Tibial artery (tissue), 4 donors: ENCODE data around the gene POLR2E.

Experiments
- DNase-seq, 2 donors: peaks; one replicate each; pipeline ENCODE4 v3.0.0-alpha.2; 2019
- H3K27ac ChIP-seq, 2 donors: fragments of 200-600 bp; sonication (generic) in 1 of 2; 1 replicate in 1 of 2; 2 replicates in 1 of 2; pipeline ENCODE4 v1.5.1; 2018 to 2019; ENCODE audit warnings: mild to moderate bottlenecking in 1 of 2
- H3K27me3 ChIP-seq, 2 donors: fragments of 200-600 bp; sonication (generic) in 1 of 2; one replicate each; pipeline versions ENCODE4 v1.5.1 to v1.6.0; 2016 to 2019
- H3K36me3 ChIP-seq, 3 donors: fragments of 200-600 bp; sonication (generic) in 2 of 3; one replicate each; pipeline ENCODE4 v1.5.1; 2016 to 2019; ENCODE audit warnings: mild to moderate bottlenecking in 2 of 3
- H3K4me1 ChIP-seq, 4 donors: fragments of 200-600 bp; sonication (generic) in 2 of 4; 1 replicate in 3 of 4; 2 replicates in 1 of 4; pipeline ENCODE4 v1.5.1; 2016 to 2019
- H3K4me3 ChIP-seq, 2 donors: fragments of 200-600 bp; sonication (generic) in 1 of 2; 1 replicate in 1 of 2; 2 replicates in 1 of 2; pipeline ENCODE4 v1.5.1; 2018 to 2019; ENCODE audit warnings: mild to moderate bottlenecking in 2 of 2
- H3K9me3 ChIP-seq, 3 donors: fragments of 200-600 bp; sonication (generic) in 1 of 3; one replicate each; pipeline ENCODE4 v1.5.1; 2016 to 2019
- intact Hi-C: fragments of 100-400 bp; cut with DNase I; formaldehyde crosslinking; loops from one replicate; pipeline ENCODE4 v1.15.0; 2023; ENCODE audit warnings: low total_unique reads
- TF ChIP-seq, protein P1 (sequence below), 2 experiments: fragments of 200-600 bp in 1 of 2; fragments of 450-650 bp in 1 of 2; IDR thresholded peaks; one replicate each; pipeline ENCODE4 v1.5.1; 2017 to 2019; ENCODE audit warnings: antibody characterized with exemption in 2 of 2, mild to moderate bottlenecking in 1 of 2, moderate library complexity in 1 of 2

POLR2E gene

GRCh38 chr19:1055028-1055425 lies 40.1 kb downstream of the POLR2E start:
- H3K36me3 ChIP-seq, result peaks cover 9 to 27% (median 14%) of the 10 kb centered on the region in 3 donors
- intact Hi-C loops, result no loop called here
- TF ChIP-seq, protein P1, sequence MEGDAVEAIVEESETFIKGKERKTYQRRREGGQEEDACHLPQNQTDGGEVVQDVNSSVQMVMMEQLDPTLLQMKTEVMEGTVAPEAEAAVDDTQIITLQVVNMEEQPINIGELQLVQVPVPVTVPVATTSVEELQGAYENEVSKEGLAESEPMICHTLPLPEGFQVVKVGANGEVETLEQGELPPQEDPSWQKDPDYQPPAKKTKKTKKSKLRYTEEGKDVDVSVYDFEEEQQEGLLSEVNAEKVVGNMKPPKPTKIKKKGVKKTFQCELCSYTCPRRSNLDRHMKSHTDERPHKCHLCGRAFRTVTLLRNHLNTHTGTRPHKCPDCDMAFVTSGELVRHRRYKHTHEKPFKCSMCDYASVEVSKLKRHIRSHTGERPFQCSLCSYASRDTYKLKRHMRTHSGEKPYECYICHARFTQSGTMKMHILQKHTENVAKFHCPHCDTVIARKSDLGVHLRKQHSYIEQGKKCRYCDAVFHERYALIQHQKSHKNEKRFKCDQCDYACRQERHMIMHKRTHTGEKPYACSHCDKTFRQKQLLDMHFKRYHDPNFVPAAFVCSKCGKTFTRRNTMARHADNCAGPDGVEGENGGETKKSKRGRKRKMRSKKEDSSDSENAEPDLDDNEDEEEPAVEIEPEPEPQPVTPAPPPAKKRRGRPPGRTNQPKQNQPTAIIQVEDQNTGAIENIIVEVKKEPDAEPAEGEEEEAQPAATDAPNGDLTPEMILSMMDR (IDR thresholded peaks at IDR 0.05), result no peak

GRCh38 chr19:1054102-1055027 lies 40.8 kb downstream of the POLR2E start:
- TF ChIP-seq, protein P1 (IDR thresholded peaks at IDR 0.05), result no peak
- Histone ChIP-seq H3K4me1 (no peaks in the 10 kb centered on the region), H3K27me3 (no peaks in the 10 kb centered on the region), H3K9me3 (peaks cover 4 to 39% (median 38%) of the 10 kb centered on the region in 3 donors), H3K27ac (no peak overlapping the region), H3K36me3 (peaks cover 9 to 25% (median 14%) of the 10 kb centered on the region in 3 donors), H3K4me3 (no peak overlapping the region)
- DNase-seq, result no peak
- intact Hi-C loops, result no loop called here

More at GRCh38 chr19:1055028-1055425, 40.1 kb downstream of the POLR2E start:
- H3K4me1 ChIP-seq, result no peaks in the 10 kb centered on the region
- H3K9me3 ChIP-seq, result peaks cover 4 to 44% (median 43%) of the 10 kb centered on the region in 3 donors
- H3K27me3 ChIP-seq, result no peaks in the 10 kb centered on the region
- H3K4me3 ChIP-seq, result no peak overlapping the region
- H3K27ac ChIP-seq, result no peak overlapping the region
- no peak for DNase-seq

DNA sequence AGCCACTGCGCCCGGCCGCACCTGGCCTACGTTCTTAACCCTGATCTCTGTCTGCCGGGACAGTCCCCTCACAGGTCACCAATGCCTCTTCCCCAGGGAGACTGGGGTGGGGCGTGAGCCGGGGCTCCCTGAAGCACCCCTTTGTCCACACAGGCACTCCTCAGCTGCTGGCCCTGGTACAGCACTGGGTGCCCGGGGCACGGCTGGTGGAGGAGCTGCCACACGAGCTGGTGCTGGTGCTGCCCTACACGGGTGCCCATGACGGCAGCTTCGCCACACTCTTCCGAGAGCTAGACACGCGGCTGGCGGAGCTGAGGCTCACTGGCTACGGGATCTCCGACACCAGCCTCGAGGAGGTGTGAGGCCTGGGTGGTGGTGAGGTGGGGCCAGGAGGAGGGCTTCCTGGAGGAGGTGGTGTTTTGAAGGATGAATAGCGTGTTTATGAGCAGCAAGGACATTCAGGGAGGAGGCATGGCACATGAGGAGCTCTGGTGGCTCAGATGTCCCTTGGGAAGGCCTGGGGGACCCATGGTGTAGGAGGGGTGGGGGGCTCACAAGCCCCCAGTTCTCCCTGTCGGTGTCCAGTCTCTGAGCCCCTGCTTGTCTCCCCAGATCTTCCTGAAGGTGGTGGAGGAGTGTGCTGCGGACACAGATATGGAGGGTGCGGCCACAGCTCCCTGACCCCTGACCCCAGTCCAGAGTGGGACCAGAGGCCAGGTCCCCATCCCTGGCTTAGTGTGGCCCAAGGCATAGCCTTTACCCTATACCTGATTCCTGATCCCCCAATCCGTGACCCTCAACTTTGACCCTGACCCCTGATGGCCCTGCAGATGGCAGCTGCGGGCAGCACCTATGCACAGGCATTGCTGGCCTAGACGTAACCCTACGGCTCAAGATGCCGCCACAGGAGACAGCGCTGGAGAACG lies 41.7 kb downstream of the POLR2E start:
- intact Hi-C loops, result no loop called here
- DNase-seq, result no peak

GRCh38 chr19:1052349-1052975 lies 42.7 kb downstream of the POLR2E start:
- H3K27ac ChIP-seq, result no peak overlapping the region
- intact Hi-C loops, result no loop called here

More for the DNA sequence above, 41.7 kb downstream of the POLR2E start:
- TF ChIP-seq, protein P1 (IDR thresholded peaks at IDR 0.05), result no peak
- H3K4me1 ChIP-seq, result no peaks in the 10 kb centered on the region
- H3K27ac ChIP-seq, result no peak overlapping the region
- H3K4me3 ChIP-seq, result no peak overlapping the region
- H3K9me3 ChIP-seq, result peaks cover 4 to 30% (median 29%) of the 10 kb centered on the region in 3 donors
- H3K36me3 ChIP-seq, result peaks cover 7 to 19% (median 14%) of the 10 kb centered on the region in 3 donors
- H3K27me3 ChIP-seq, result no peaks in the 10 kb centered on the region

More at GRCh38 chr19:1052349-1052975, 42.7 kb downstream of the POLR2E start:
- DNase-seq, result no peak
- Histone ChIP-seq H3K4me3 (no peak overlapping the region), H3K36me3 (peaks cover 5 to 19% (median 9%) of the 10 kb centered on the region in 3 donors), H3K9me3 (peaks cover 0 to 20% (median 19%) of the 10 kb centered on the region in 3 donors), H3K27me3 (no peaks in the 10 kb centered on the region), H3K4me1 (no peaks in the 10 kb centered on the region)
- TF ChIP-seq, protein P1 (IDR thresholded peaks at IDR 0.05), result no peak
